Urothelium cell line (cell line): ENCODE data around the gene ABCC2.

Experiments used
- DNase-seq: peaks from one replicate; pipeline ENCODE4 v3.0.0; 2011; ENCODE audit warnings: low spot score, mixed read lengths
- FAIRE-seq: peaks from 2 replicates; lab custom pipeline; 2011; peaks lifted over from hg19 to GRCh38; lab: Jason Lieb, UNC

Gene ABCC2

GRCh38 chr10:99770408-99771045 is 11.9 kb upstream of the ABCC2 start:
- DNase-seq (no peak), FAIRE-seq (no peak)

DNA sequence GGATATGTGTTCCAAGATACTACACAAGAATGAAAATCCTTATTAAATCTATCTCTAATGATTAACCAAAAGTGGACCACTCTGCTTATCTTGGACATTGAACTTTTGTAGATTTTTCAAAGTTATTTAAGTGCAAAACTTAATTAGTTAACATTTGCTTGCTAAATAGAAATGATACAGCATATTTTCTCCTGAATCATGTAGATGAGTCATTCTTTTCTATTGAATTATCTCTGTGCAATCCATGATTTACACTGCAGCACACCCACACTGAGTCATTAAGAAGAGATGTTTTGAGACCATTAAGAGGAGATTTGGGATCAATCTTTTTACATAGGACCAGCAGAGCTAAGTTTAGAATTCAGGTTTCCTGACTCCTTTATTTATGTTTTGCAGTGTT is 6.6 kb upstream of the ABCC2 start:
- no peak for FAIRE-seq
- peak; percentile 63 for DNase-seq

DNA sequence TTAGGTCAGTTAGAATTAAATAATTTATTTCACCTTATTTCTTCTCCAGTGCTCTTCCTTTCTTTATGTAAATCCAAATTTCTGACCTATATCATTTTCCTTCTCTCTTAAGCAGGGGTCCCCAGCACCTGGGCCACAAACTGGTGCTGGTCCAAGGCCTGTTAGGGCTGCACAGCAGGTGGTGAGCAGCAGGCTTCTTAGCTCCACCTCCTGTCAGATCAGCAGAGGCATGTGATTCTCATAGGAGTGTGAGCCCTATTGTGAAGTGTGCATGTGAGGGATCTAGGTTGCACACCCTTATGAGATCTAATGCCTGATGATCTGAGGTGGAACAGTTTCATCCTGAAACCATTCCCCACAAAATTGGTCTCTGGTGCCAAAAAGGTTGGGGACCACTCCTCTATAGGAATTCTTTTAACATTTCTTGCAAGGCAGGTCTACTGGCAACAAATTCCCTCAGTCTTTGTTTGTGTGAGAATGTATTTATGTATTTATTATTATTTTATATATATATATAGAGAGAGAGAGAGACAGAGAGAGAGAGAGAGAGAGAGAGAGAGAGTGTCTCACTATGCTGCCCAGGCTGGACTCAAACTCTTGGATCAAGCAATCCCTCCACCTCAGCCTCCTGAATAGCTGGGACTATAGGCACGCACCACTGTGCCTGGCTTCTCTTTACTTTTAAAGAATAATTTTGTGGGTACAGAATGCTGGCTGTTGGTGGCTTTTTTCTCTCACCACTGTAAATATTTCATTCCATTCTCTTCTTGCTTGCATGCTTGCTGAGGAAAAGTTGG is 4.3 kb upstream of the ABCC2 start:
- no peak for FAIRE-seq

DNA sequence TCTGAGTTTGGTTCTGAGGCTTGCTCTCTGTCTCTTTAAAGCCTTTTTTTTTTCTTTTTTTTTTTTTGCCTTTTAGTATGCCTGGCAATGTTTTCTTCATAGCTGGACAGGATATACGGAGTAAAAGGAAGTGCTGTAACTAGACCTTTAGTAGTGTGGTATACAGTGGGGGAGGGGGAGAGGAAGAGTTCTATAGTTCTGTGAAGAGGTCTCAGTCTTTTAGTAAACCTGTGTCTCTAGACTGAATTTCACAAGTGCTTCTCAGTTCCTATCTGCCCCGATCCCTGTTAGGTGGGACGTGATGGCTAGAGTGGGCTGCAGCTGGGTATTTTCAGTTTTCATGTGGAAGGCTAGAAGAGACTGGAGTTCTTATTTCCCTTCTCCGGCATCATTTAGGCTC is 3.1 kb upstream of the ABCC2 start:
- DNase-seq: peak; percentile 41
- peak; percentile 5 for FAIRE-seq

More for the DNA sequence above, 4.3 kb upstream of the ABCC2 start:
- DNase-seq: no peak

DNA sequence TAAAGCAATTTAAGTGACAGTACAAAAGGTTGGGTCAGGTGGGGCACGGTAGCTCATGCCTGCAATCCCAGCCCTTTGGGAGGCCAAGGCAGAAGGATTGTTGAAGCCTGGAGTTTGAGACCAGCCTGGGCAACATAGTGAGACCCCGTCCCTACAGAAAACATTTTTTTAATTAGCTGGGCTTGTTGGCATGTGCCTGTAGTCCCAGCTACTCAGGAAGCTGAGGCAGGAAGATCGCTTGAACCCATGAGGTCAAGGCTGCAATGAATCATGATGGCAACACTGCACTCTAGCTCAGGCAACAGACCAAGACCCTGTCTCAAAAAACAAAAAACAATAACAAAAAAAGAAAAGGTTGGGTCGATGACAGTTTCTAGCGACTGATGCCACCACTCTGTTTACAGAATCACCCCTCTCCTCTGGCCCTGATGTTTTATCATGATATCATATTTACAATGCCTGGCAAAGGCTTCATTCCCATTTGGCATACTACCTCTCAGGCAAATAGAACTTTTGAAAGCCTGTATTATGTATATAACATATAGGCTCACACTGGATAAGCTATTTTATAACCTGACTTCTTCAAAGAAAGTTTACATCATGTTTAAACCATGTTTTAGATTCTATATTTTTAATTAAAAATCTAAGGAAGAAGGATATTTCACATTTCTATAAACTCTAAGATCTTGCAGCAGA is 558 bp upstream of the ABCC2 start:
- FAIRE-seq (no peak), DNase-seq (no peak)

GRCh38 chr10:99784016-99784726 is 1.7 kb downstream of the ABCC2 start:
- FAIRE-seq (peak; percentile 27), DNase-seq (no peak)

DNA sequence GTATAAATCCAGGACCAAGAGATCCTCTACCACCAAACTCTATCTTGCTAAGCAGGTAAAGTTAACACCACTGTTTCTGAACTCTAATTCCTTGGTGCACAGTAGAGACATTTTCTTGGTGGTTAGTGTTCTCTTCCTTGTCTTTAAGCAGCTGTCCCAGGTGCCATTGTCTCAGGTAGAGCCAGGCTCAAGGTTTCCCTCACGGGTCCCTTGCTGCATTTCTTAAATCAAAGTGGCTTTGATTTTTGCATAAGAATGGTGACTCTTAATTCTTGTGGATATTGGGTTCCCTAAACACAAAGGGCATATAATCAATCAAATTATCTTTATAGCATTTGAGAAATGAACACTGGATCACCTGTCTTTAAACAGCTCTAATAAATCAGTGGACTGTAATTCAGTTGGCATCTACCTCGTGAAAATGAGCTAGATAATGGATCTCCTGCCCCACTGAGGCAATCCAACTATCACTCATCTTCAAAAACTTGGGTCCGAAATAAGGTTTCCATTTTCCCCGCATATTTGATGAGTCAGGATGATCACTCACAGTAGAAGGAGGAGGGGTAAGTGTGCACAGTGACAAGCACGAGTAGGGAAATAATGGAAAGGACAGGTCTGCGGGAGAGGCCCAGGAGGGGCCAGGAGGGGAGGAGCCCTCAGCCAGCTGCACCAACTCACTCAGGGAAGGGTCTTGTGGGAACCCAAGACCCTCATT is 2.4 kb downstream of the ABCC2 start:
- no peak for FAIRE-seq
- peak; percentile 30 for DNase-seq

DNA sequence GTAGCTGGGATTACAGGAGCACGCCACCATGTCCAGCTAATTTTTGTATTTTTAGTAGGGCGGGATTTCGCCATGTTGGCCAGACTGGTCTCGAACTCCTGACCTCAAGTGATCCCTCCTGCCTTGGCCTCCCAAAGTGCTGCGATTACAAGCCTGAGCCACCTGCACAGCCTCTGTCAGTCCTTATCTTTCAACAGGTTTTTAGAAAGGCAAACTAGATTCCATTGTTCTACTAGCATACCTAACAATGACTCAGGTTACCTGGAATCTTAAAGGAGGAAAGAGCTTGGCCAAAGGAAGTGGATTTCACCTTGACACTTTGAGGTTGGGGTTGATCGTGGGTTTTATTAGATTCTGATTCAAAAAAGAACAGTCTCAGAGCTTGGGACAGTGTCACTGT is 3.2 kb downstream of the ABCC2 start:
- no peak for FAIRE-seq
- DNase-seq: peak; percentile 31

DNA sequence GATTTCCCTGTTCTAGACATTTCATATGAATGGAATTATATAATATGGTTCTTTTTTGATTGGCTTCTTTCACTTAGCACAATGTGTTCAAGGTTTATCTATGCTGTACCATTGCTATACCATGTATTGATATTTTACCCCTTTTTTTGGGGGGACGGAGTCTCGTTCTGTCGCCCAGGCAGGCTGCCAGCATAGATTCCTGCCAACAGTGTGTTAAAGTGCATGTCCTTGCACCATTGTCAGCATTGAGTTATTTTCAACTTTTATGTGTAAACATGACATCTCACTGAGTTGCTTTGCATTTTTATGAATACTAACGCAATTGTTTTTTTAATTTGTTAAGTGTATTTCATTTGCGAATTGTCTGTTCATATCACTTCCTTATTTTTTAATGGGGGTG is 4.9 kb downstream of the ABCC2 start:
- FAIRE-seq (no peak), DNase-seq (no peak)

DNA sequence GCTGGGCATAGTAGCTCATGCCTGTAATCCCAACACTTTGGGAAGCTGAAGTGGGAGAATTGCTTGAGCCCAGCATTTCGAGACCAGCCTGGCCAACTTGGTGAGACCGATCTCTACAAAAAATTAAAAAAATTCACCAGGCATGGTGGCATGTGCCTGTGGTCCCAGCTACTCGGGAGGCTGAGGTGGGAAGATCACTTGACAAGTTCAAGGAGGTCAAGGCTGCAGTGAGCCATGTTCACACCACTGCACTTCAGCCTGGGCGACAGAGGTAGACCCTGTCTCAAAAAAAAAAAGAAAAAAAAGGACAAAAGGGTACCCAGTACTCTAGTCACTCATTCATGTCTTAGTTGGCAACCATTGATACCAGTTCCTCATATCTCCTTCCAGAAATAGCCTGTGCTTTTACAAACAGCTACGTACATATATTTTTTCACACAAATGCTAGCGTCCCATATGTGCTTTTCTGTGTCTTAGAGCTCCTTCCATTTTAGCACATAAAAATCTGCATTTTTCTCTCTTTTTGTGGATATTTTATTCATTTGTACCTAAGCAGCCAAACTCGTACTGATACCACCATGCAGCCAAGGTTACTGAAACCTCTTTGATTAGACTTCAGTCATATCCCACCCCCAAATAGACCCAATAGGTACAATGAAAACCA is 5.5 kb downstream of the ABCC2 start:
- no peak for DNase-seq

GRCh38 chr10:99788598-99789256 is 6.3 kb downstream of the ABCC2 start:
- no peak for DNase-seq
- FAIRE-seq: no peak

More for the DNA sequence above, 5.5 kb downstream of the ABCC2 start:
- no peak for FAIRE-seq

DNA sequence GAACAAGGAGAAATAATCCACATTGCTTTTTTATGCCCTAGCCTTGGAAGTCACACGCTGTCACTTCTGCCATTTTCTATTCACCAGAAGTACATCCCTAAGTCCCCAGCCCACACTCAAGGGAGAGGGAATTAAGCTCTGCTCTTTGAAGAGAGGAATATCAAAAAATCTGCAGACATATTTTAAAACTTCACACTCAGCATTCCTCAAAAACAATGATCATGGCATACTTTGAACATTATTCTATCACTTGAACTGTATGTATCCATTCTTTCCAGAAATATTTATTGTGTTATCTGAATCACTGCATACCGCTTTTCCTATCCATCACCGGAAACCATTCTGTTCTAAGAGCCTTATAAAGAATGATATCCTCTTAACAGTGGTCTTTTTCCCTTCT is 9.4 kb downstream of the ABCC2 start:
- FAIRE-seq: no peak
- no peak for DNase-seq

GRCh38 chr10:99793819-99794218 is 11.4 kb downstream of the ABCC2 start:
- no peak for FAIRE-seq
- no peak for DNase-seq

DNA sequence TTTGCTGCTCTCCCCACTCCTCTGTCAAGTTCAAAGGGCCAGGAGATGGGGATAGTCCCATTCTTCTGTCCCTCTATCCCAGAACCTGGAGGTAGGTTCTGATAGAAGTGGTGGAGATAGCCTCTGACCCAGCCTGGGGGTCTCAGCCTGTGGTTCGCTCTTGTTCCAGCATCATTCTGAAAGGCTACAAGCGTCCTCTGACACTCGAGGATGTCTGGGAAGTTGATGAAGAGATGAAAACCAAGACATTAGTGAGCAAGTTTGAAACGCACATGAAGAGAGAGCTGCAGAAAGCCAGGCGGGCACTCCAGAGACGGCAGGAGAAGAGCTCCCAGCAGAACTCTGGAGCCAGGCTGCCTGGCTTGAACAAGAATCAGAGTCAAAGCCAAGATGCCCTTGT is 14.5 kb downstream of the ABCC2 start:
- FAIRE-seq: no peak

GRCh38 chr10:99798031-99798430 is 15.6 kb downstream of the ABCC2 start:
- FAIRE-seq (no peak), DNase-seq (no peak)

More for the DNA sequence above, 14.5 kb downstream of the ABCC2 start:
- DNase-seq: no peak

GRCh38 chr10:99798920-99799319 is 16.5 kb downstream of the ABCC2 start:
- DNase-seq (no peak), FAIRE-seq (no peak)

DNA sequence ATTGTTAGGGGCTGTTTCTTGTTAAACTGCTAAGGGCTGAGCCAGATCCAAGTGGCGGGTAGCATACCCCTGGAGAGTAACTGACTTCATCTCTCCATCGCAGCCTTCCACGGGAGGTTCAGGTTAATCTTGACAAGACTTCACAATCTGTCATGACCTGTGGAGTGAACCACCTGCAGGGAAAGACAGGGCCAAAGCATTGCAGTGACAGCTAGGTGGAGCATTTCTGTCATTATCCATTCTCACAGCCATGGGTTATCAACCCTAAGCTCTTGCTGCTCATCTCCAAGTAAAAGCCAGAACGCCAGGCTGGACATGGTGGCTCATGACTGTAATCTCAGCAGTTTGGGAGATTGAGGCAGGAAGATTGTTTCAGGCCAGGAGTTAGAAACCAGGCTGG is 17.2 kb downstream of the ABCC2 start:
- FAIRE-seq: no peak

DNA sequence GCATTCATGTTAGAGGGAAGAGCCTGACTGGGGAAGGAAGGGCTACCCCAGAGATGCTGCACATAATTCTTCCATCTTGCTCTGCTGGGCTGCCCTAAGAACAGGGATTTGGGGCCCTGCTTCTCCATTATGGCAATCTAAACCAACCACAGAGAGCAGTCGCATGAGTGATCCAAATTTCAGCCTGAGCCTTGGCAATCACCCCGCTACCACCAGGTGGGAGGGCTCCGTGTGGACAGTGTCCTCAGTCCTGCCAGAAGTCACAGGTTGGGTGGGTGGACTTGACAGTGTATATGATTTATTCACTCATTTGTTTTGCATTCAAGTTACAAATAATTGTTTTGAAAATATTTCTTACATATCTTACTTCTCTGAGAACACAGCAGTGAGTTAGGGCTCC is 22.0 kb downstream of the ABCC2 start:
- FAIRE-seq (no peak), DNase-seq (no peak)

More for the DNA sequence above, 17.2 kb downstream of the ABCC2 start:
- no peak for DNase-seq

DNA sequence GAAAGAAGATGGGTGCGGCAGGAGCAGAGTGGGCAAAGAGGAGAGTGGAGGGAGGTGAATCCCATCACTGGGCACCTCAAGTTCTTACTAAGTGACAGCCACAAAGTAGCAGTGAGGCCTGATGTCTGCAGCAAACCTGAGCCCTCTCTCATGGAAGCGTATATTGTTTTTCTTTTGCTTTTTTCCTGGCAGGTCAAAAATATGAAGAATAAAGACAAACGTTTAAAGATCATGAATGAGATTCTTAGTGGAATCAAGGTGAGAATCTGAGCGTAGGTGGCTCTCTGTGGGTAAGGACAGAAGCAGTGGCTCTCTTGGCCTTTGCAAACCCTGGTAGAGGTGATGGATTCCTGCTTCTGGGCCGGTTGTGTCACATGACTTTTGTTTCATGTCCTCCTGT is 22.8 kb downstream of the ABCC2 start:
- FAIRE-seq (no peak), DNase-seq (no peak)
